Neural progenitor cell (in vitro differentiated cells): ENCODE results near the gene GP1BB. TPM values are rescaled to one million over a fixed set of nuclear protein-coding genes. Genes with fewer than 3 reads are reported as not detected.

Experiments used
- DNase-seq: peaks from one replicate; pipeline ENCODE4 v3.0.0-alpha.2; 2016; ENCODE audit warnings: low spot score
- H2AFZ ChIP-seq: fragments of 200-600 bp; sonication (generic); replicated peaks from 2 replicates; pipeline ENCODE4 v1.6.1; 2016; ENCODE audit warnings: antibody characterized with exemption
- H3F3A ChIP-seq: fragments of 200-600 bp; sonication (generic); 2 replicates; pipeline ENCODE4 v1.6.1; 2016; ENCODE audit warnings: antibody characterized with exemption, low read depth
- H3K27ac ChIP-seq: fragments of 200-600 bp; sonication (generic); 2 replicates; pipeline ENCODE4 v1.5.1; 2016; ENCODE audit warnings: mild to moderate bottlenecking
- H3K27me3 ChIP-seq: fragments of 200-600 bp; sonication (generic); 2 replicates; pipeline ENCODE4 v1.6.1; 2016; ENCODE audit warnings: mild to moderate bottlenecking, moderate library complexity
- H3K36me3 ChIP-seq: fragments of 200-600 bp; sonication (generic); 2 replicates; pipeline ENCODE4 v1.5.1; 2016
- H3K4me1 ChIP-seq: fragments of 200-600 bp; sonication (generic); 2 replicates; pipeline ENCODE4 v1.6.1; 2016; ENCODE audit warnings: mixed run types
- H3K4me2 ChIP-seq: fragments of 200-600 bp; sonication (generic); 2 replicates; pipeline ENCODE4 v1.6.1; 2016
- H3K4me3 ChIP-seq: fragments of 200-600 bp; sonication (generic); 2 replicates; pipeline ENCODE4 v1.5.1; 2016
- H3K79me2 ChIP-seq: fragments of 200-600 bp; sonication (generic); 2 replicates; pipeline ENCODE4 v1.6.1; 2016; ENCODE audit warnings: low read depth
- H3K9ac ChIP-seq: fragments of 200-600 bp; sonication (generic); 2 replicates; pipeline ENCODE4 v1.6.1; 2016
- H3K9me3 ChIP-seq: fragments of 200-600 bp; sonication (generic); 2 replicates; pipeline ENCODE4 v1.5.1; 2016; ENCODE audit warnings: low read depth
- H4K20me1 ChIP-seq: fragments of 200-600 bp; sonication (generic); 2 replicates; pipeline ENCODE4 v1.6.1; 2016; ENCODE audit warnings: low read depth
- H3K27ac Mint-ChIP-seq: 3 replicates; pipeline ENCODE4 v1.8.0; 2021; ENCODE audit warnings: mixed read lengths
- H3K27me3 Mint-ChIP-seq: 2 replicates; pipeline ENCODE4 v1.8.0; 2022; ENCODE audit warnings: low read depth, mild to moderate bottlenecking, inconsistent platforms, moderate library complexity, mixed read lengths; ENCODE audit not compliant: insufficient read depth
- H3K36me3 Mint-ChIP-seq: 3 replicates; pipeline ENCODE4 v1.8.0; 2021; ENCODE audit warnings: mixed read lengths
- H3K4me1 Mint-ChIP-seq: 3 replicates; pipeline ENCODE4 v1.8.0; 2021; ENCODE audit warnings: mixed read lengths
- H3K4me3 Mint-ChIP-seq: 3 replicates; pipeline ENCODE4 v1.8.0; 2021; ENCODE audit warnings: mild to moderate bottlenecking, moderate library complexity, mixed read lengths
- H3K9me3 Mint-ChIP-seq: 3 replicates; pipeline ENCODE4 v1.8.0; 2020; ENCODE audit warnings: mixed read lengths
- CTCF ChIP-seq: fragments of 200-600 bp; sonication (generic); IDR thresholded peaks from 2 replicates; pipeline ENCODE4 v1.5.1; 2017; ENCODE audit warnings: antibody characterized with exemption, mild to moderate bottlenecking
- EZH2 ChIP-seq: fragments of 200-600 bp; sonication (generic); IDR thresholded peaks from 2 replicates; pipeline ENCODE4 v1.6.1; 2017; ENCODE audit warnings: antibody characterized with exemption, mild to moderate bottlenecking, moderate library complexity
- EZH2phosphoT487 ChIP-seq: fragments of 200-600 bp; sonication (generic); IDR thresholded peaks from 2 replicates; pipeline ENCODE4 v1.6.1; 2017; ENCODE audit warnings: antibody characterized with exemption
- total RNA-seq: library from RNA; depleted of rRNA; stranded (reverse); fragments of >200 nt; gene quantifications from 2 replicates; pipeline ENCODE4 v1.2.3, GENCODE V29; 2015; ENCODE audit warnings: low replicate concordance

The GP1BB gene
- total RNA-seq, 1 donor from 2014 or later = not detected

GRCh38 chr22:19762568-19763457 lies 39.5 kb downstream of the GP1BB start:
- no peak for DNase-seq
- Mint-ChIP-seq H3K27me3 (peaks cover 69% of the 10 kb centered on the region), H3K9me3 (peaks cover 3% of the 10 kb centered on the region), H3K36me3 (no peaks in the 10 kb centered on the region), H3K4me1 (peaks cover 20% of the 10 kb centered on the region), H3K4me3 (no peak overlapping the region), H3K27ac (no peak overlapping the region)
- peaks cover 43% of the 10 kb centered on the region for H3F3A ChIP-seq
- H3K36me3 ChIP-seq = no peaks in the 10 kb centered on the region
- peaks cover 19% of the 10 kb centered on the region for H3K4me1 ChIP-seq
- H3K27me3 ChIP-seq = peaks cover 99% of the 10 kb centered on the region
- H3K4me2 ChIP-seq = no peak overlapping the region
- H3K9ac ChIP-seq = no peak overlapping the region
- no peaks in the 10 kb centered on the region for H3K79me2 ChIP-seq
- no peaks in the 10 kb centered on the region for H3K9me3 ChIP-seq
- H2AFZ ChIP-seq = no peak overlapping the region
- H3K27ac ChIP-seq = no peak overlapping the region
- no peak overlapping the region for H3K4me3 ChIP-seq
- peaks cover 83% of the 10 kb centered on the region for H4K20me1 ChIP-seq
- TF ChIP-seq CTCF = no peak
- TF ChIP-seq EZH2 = no peak
- TF ChIP-seq EZH2phosphoT487 = no peak

- no peak overlapping the region for H3K4me3 Mint-ChIP-seq
Observed at GRCh38 chr22:19763458-19764298, 40.3 kb downstream of the GP1BB start.

GRCh38 chr22:19764299-19764593 lies 40.9 kb downstream of the GP1BB start:
- H3K4me3 ChIP-seq = no peak overlapping the region
- H3K27me3 Mint-ChIP-seq = peaks cover 77% of the 10 kb centered on the region
- H3K4me2 ChIP-seq = no peak overlapping the region

More at GRCh38 chr22:19763458-19764298, 40.3 kb downstream of the GP1BB start:
- Histone ChIP-seq H3K36me3 (no peaks in the 10 kb centered on the region), H3K79me2 (no peaks in the 10 kb centered on the region), H3F3A (peaks cover 37% of the 10 kb centered on the region), H3K4me3 (no peak overlapping the region), H3K27me3 (peaks cover 99% of the 10 kb centered on the region), H4K20me1 (peaks cover 81% of the 10 kb centered on the region), H3K9me3 (no peaks in the 10 kb centered on the region), H3K9ac (no peak overlapping the region), H3K27ac (no peak overlapping the region), H3K4me2 (no peak overlapping the region), H2AFZ (no peak overlapping the region), H3K4me1 (peaks cover 17% of the 10 kb centered on the region)
- Mint-ChIP-seq H3K27ac (no peak overlapping the region), H3K36me3 (no peaks in the 10 kb centered on the region), H3K9me3 (peaks cover 3% of the 10 kb centered on the region), H3K27me3 (peaks cover 71% of the 10 kb centered on the region), H3K4me1 (peaks cover 23% of the 10 kb centered on the region)
- no peak for TF ChIP-seq EZH2phosphoT487
- peak; percentile 35 for TF ChIP-seq EZH2
- no peak for DNase-seq

More at GRCh38 chr22:19764299-19764593, 40.9 kb downstream of the GP1BB start:
- Mint-ChIP-seq H3K27ac (no peak overlapping the region), H3K9me3 (peaks cover 5% of the 10 kb centered on the region), H3K36me3 (no peaks in the 10 kb centered on the region), H3K4me1 (peaks cover 24% of the 10 kb centered on the region), H3K4me3 (no peak overlapping the region)
- Histone ChIP-seq H3K27me3 (peaks cover 99% of the 10 kb centered on the region), H4K20me1 (peaks cover 76% of the 10 kb centered on the region), H3K27ac (no peak overlapping the region), H3K36me3 (no peaks in the 10 kb centered on the region), H3K9me3 (no peaks in the 10 kb centered on the region), H3K9ac (no peak overlapping the region), H3F3A (peaks cover 31% of the 10 kb centered on the region), H3K79me2 (no peaks in the 10 kb centered on the region), H3K4me1 (peaks cover 13% of the 10 kb centered on the region), H2AFZ (no peak overlapping the region)
- TF ChIP-seq EZH2 (peak; percentile 25), EZH2phosphoT487 (peak; percentile 9), CTCF (no peak)
- peak; percentile 28 for DNase-seq
